AG04449 (cell line): Measurements from ENCODE around the gene APOL1.

Experiments used
- CTCF ChIA-PET: fragments of 350-600 bp; formaldehyde crosslinking; extraction: SDS; loops from one replicate; lab custom pipeline; 2021; ENCODE audit warnings: antibody characterized with exemption; lab: Yijun Ruan, JAX
- POLR2A ChIA-PET: fragments of 400-600, 350-600 bp; formaldehyde crosslinking; extraction: SDS; loops from one replicate; lab custom pipeline; 2020; ENCODE audit warnings: antibody characterized with exemption, inconsistent platforms; lab: Yijun Ruan, JAX
- DNase-seq: peaks from one replicate; pipeline ENCODE4 v3.0.0-alpha.2; 2010; ENCODE audit warnings: low read depth, low spot score
- H3K4me3 ChIP-seq: 2 replicates; pipeline ENCODE4 v1.5.1; 2011; ENCODE audit warnings: low read depth, mild to moderate bottlenecking, control low read depth, low read length
- TF ChIP-seq, protein P1 (sequence below): IDR thresholded peaks from one replicate; pipeline ENCODE4 v1.5.1; 2011; ENCODE audit warnings: mild to moderate bottlenecking, moderate library complexity, low read length, control low read depth, inconsistent platforms; ENCODE audit not compliant: insufficient read depth; ENCODE audit errors: missing control alignments

APOL1 gene

DNA sequence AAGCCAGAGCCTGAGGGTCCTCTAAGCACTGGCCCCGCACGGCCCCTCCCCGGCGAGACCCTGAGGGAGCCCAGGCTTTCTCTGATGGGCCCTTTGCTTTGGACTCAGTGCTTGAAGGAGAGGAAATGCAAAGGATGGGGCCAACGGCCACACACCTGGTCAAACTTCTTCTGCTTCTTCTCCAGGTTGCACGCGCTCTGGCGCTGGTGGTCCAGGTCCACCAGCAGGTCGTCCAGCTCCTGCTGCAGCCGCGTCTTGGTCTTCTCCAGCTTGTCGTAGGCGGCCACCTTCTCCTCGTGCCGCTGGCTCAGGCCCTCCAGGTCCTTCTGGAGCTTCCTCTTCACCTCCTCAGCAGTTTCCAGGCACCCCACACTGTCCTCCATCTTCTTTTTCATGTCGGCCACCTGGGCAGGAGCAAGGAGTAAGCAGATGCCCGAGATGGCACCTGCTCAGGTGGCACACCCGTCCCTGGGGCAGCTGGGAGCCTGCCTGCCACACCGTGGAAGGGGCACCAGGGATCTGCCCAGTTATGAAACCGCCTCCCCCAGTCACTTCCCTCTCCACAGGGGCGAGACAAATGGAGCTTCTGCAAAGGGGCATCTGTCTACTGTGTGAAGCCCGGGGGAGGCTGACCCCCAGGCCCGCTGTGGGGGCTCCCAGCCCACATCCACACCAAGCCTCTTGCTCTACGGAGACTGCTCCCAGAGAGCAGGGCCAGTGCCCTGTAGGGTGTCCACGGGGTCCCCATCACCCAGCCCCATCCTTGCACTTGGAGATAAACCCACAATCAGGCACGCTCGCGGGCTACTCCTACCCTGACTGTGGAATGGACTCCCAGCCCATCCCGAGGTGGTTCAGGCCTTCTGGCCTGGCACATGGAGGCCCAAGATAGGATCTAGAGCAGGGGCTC, 39.2 kb downstream of the APOL1 start:
- no peak for DNase-seq
- ChIA-PET CTCF (interaction anchor here (1.4 to 3.3 kb wide), 2 partner anchors 8 to 10 kb away, joined by 4 to 27 read pairs; no protein-coding TSS in a partner anchor), POLR2A (interaction anchor here (0.5 to 1.2 kb wide), 2 partner anchors 10 to 91 kb away, joined by 4 to 5 read pairs; no protein-coding TSS in a partner anchor)
- TF ChIP-seq, protein P1, sequence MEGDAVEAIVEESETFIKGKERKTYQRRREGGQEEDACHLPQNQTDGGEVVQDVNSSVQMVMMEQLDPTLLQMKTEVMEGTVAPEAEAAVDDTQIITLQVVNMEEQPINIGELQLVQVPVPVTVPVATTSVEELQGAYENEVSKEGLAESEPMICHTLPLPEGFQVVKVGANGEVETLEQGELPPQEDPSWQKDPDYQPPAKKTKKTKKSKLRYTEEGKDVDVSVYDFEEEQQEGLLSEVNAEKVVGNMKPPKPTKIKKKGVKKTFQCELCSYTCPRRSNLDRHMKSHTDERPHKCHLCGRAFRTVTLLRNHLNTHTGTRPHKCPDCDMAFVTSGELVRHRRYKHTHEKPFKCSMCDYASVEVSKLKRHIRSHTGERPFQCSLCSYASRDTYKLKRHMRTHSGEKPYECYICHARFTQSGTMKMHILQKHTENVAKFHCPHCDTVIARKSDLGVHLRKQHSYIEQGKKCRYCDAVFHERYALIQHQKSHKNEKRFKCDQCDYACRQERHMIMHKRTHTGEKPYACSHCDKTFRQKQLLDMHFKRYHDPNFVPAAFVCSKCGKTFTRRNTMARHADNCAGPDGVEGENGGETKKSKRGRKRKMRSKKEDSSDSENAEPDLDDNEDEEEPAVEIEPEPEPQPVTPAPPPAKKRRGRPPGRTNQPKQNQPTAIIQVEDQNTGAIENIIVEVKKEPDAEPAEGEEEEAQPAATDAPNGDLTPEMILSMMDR: no peak
- no peak overlapping the region for H3K4me3 ChIP-seq

DNA sequence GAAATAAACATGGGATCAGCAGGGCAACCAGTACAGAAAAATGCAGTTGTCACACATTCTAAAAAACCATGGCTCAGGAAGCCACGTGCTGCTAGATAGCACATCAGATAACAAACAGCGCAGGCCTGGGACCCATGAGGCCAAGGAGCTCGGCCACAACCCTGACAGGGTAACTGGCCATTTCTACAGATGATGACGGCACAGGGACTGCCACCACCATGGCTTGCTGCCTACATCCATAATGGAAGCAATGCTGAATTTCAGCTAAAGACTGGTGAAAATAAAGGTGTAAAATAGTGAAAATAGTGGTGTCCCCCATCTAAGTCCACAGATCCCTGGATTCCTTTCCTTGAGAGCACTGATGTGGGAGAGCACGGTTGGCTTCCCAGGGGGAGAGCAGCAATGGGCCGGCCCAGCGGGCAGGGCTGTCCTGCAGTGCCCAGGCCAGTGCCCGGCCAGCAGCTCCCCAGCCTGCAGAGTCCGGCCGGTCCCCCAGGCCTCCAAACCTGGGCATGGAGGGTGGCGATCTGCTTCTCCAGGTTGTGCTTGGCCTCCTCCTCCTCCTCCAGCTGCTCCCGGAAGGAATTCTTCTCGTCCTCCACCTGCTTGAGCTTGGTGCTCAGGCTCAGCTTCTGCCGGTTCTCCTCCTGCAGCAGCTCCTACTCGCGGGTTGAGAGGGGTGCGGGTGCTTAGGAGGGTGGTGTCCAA, 40.0 kb downstream of the APOL1 start:
- ChIA-PET POLR2A (interaction anchor here (0.6 to 1.2 kb wide), 3 partner anchors 9 to 90 kb away, joined by 3 to 5 read pairs (median 3); no protein-coding TSS in a partner anchor), CTCF (interaction anchor here (0.6 to 3.3 kb wide), 7 partner anchors 9 to 193 kb away, joined by 3 to 27 read pairs (median 4); no protein-coding TSS in a partner anchor)
- TF ChIP-seq, protein P1: no peak

DNA sequence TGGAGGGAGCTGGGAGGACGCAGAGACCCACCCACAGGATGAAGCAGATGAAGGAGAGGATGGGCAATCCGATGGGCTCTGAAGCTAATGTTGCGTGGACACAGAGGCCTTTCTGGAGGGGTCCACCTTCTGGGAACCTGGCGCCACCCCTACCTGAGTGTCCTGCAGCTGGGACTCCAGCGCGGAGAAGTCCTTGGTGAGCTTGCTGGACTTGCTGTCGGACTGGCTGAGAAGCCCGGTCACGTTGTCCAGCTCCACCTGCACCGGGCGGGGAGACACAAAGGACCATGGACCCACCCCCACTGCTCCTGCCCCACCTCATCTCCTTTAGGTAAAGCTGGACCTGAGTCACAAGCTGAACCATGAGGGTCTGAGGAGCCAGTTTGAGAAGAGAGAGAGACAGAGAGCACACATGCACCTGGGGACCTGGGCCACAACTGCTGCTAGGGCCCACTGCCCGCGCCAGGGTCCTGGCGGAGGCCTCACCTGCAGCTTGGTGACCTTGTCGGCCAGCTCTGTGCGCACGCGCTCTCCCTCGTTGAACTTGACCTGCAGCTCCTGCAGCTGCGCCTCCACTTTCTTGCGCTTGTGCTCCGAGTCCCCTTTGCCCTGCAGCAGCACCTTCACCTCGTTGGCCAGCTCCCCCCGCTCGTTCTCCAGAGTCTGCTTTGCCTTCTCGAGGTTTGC, 40.8 kb downstream of the APOL1 start:
- ChIA-PET POLR2A (interaction anchor here (1.2 kb wide), 1 partner anchor 90 kb away, joined by 5 read pairs; no protein-coding TSS in a partner anchor), CTCF (interaction anchor here (0.6 to 3.3 kb wide), 6 partner anchors 8 to 193 kb away, joined by 3 to 27 read pairs (median 4); no protein-coding TSS in a partner anchor)
- DNase-seq: no peak
- no peak overlapping the region for H3K4me3 ChIP-seq
- TF ChIP-seq, protein P1: no peak

More for the DNA sequence above, 40.0 kb downstream of the APOL1 start:
- DNase-seq: no peak
- H3K4me3 ChIP-seq: no peak overlapping the region

DNA sequence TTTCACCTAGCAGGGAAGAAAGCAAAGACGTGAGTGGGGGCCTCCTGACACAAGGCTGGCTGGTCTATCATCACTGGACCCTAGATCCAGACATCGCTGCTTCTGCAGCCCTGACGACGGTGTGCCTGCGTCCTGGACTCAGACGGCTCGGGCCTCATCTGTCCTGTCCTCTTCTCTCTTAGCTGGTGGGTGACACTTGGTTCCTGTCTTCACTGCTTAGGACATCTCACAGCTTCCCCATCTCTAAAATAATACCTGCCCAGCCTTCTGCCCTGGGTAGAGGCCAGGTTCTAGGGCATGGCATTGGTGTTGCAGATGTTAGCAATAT, 41.3 kb downstream of the APOL1 start:
- ChIA-PET CTCF (interaction anchor here (1.4 to 14.4 kb wide), 5 partner anchors 8 to 192 kb away, joined by 3 to 202 read pairs (median 4); no protein-coding TSS in a partner anchor), POLR2A (no interaction called here)
- no peak overlapping the region for H3K4me3 ChIP-seq
- TF ChIP-seq, protein P1: no peak
- DNase-seq: no peak

DNA sequence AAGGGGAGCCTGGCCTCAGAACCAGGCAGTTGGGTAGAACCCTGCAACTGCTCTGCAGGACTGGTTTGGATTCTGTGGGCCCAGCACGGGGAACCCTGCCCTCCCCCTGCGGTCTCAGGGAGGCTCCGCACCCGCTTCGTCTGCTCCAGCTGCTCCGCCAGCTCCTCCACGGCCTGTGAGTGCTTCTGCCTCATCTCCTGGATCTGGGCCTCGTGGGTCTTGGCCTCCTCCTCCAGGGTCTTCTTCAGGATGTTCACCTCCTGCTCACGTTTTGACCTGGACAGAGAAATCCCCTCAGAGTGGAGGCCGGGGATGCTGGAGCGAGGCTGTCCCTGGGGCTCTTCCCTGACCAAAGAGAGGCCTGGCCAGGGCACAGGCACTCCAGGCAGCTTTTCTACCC, 41.9 kb downstream of the APOL1 start:
- DNase-seq: no peak
- H3K4me3 ChIP-seq: no peak overlapping the region
- POLR2A ChIA-PET: no interaction called here
- TF ChIP-seq, protein P1: no peak
- CTCF ChIA-PET: interaction anchor here (0.8 to 14.4 kb wide), 4 partner anchors 7 to 192 kb away, joined by 3 to 202 read pairs (median 16); no protein-coding TSS in a partner anchor
